ENCODE results near the gene CHORDC1.
"Not testable (repeated sequence)": the region's sequence is repeated elsewhere in the genome, so short reads cannot be mapped to it uniquely, and the experiment has no call there.

CHORDC1 gene

DNA sequence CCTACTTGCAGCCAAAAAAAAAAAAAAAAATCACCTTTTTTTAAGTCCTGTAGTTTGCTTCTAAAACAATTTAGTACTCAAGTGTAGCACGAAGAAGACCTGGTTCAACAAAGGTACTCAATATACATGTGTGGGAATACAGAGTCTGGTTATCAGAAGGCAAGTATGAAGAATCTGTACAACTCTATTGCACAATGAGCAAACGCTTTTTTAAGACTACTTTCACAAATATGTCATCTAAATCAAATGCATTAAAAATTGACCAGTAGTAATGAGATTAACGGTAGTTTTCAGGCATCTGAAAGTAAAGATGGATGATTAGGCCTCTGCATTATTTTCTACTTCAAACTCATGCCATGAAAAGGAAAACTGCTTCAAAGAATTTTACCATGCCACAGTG is 9.5 kb downstream of the CHORDC1 start:
- no peak for DNase-seq (ENCODE audit: low spot score)

GRCh38 chr11:90208857-90209256 is 14.0 kb downstream of the CHORDC1 start:
- DNase-seq (ENCODE audit: low spot score) = no peak

DNA sequence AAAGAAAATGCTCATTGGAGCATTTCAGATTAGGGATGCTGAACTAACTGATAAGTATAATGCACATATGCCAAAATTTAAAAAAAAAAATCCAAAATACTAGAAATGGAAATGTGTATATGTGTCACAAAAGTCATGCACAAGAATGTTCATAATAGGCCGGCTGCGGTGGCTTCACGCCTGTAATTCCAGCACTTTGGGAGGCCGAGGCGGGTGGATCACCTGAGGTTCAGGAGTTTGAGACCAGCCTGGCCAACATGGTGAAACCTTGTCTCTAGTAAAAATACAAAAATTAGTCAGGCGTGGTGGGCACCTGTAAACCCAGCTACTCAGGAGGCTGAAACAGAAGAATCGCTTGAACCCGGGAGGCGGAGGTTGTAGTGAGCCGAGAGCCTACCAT is 14.9 kb downstream of the CHORDC1 start:
- not testable (repeated sequence) for DNase-seq (ENCODE audit: low spot score)

DNA sequence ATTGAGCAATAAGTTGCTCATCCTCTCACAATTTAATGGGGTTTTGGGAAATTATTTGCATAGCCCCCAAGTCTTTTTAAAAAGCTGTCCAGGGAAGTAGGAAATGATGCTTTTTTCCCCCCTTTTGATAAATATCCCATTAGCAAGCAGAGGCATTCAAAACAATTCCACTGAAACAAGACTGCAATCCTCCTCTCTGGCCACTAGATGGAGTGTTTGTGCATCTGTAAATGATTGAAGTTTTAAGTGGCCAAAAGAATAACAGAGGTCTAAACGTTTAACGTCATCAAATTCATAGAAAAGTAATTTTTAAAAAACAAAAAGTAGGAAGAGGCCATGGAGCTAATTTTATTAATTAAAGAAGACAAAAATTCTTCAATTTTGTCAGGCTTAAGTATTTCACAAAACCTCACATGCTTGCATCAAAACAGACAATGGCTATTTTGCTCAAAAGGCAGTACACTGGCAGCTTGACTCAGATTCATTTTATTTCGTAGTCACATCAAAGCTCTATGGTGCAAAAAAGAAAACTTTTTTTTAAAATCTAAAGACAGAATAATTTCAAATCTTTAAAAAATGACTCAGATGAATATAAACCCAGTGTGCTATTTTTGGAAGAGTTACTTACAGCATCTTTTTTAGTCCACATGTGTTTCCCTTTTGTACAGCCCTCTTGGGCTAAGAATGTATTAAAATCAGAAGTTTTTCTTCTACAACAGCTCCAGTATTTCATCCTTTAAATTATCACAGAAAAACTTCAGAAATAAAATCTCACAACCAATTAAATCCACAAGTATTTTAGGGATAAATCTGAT is 17.8 kb downstream of the CHORDC1 start:
- DNase-seq (ENCODE audit: low spot score) = peak; percentile 51

DNA sequence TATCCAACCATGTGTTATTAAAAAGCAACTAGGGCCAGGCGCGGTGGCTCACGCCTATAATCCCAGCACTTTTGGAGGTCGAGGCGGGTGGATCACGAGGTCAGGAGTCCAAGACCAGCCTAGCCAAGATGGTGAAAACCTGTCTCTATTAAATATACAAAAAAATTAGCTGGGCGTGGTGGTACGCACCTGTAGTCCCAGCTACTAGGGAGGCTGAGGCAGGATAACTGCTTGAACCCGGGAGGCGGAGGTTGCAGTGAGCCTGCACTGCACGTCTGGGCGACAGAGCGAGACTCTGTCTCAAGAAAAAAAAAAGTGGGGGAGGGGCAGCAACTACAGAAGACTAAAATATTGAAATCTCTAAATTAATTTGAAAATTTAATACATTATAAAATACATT is 18.4 kb downstream of the CHORDC1 start:
- no peak for DNase-seq (ENCODE audit: low spot score)

- no peak for DNase-seq (ENCODE audit: low spot score)
Observed at GRCh38 chr11:90202342-90202741, 20.5 kb downstream of the CHORDC1 start.

GRCh38 chr11:90197377-90197776 is 25.5 kb downstream of the CHORDC1 start:
- no peak for DNase-seq (ENCODE audit: low spot score)

DNA sequence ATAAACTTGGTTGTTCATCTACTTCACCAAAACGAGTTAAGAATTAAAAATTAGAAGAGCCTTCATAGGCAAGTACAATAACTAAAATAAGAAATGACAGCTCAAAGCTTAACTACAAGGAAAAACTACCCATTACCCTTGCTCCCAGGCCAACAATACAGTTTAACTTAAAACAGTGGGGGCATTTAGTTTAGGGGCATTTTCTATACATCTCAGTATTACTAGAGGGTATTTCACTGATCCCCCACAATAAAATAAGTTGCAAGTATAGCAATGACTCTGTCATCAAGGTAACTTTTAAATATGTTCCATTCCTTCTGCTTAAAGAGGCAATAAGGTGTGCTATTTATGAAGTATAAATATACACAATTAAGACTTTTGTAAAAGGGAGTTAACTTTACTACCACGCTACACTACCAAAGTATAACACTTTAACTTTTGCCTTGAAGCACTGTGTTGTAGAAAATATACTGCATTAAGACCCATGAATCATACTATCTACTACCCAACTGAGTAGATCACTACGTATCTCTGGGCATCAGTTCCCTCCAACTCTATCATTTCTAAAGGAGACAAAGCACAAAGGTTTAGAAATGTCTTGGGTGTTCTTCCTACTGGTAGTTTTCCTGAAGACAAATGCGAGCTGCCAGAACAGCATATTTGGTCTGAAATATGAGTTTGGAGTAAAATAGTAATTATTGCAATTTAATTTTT is 29.8 kb downstream of the CHORDC1 start:
- no peak for DNase-seq (ENCODE audit: low spot score)

DNA sequence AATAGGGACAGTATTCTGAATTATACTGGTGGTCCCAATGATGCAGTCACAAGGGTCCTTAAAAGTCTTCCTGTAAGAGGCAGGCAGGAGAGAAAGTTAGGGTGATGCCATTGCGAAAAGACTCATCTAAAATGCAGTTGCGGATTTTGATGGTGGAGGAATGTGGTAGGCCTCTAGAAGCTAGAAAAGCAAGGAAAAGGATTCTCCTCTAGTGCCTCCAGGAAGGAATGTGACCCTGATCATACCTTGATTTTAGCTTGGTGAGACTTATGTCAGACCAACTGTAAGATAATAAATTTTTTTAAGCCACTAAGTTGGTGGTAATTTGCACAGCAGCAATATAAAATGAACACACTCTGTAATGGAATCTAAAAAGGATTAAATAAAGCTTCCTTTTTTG is 33.8 kb downstream of the CHORDC1 start:
- no peak for DNase-seq (ENCODE audit: low spot score)

DNA sequence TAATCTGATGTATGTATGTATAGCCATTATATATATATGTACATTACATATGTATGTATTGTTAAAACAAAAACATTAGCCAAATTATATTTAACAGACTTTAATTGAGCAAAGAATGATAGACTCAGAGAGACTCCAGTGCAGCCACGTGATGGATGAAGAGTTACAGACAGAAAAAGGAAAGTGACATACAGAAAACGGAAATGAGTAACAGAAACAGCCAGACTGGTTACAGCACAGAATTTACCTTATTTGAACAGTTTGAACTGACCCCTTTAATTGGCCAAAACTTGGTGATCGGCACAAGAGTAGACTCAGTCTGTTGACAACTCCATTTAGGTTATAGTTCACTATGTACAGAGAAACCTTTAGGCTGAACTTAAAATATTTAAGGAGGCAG is 35.0 kb downstream of the CHORDC1 start:
- no peak for DNase-seq (ENCODE audit: low spot score)

- DNase-seq (ENCODE audit: low spot score) = no peak
Observed at GRCh38 chr11:90179923-90180322, 42.9 kb downstream of the CHORDC1 start.

DNA sequence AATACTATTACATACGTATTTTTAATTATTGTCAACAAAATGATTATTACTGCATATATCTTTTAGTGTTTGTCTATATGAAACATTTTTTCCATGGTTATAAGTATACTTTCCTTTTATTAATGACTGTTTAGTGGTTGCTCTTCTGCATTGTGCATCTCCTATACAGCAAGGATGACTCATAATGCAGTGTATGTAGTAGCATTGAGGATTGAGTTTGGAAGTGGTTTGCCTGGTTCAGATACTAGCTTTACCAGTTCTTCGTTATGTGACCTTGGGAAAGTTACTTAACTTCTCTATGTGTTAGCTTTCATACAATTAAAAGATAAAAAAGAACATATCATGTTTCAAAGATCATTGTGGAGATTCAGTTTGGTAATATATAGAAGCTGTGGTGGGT is 44.1 kb downstream of the CHORDC1 start:
- no peak for DNase-seq (ENCODE audit: low spot score)

DNA sequence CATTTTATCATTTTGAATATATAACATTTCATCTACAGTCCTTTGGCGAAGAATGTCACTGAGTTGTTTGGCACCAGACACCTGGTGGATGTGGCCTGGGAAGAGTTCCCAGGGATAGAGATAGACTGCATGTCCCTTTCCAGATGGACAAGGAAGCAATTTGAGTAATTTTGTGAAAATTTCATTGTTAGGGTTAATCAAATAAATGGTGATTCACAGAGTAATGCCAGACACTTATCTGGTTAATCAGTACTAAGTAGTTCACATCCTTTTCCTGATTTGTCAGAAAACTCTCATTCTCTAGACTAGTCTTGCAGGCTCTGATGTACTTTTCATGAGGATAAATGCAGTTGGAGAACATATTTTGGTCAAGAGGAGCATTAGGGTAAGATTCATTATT is 46.8 kb downstream of the CHORDC1 start:
- no peak for DNase-seq (ENCODE audit: low spot score)

- DNase-seq (ENCODE audit: low spot score) = no peak
Observed at GRCh38 chr11:90171359-90171758, 51.5 kb downstream of the CHORDC1 start.

GRCh38 chr11:90168571-90168970 is 54.3 kb downstream of the CHORDC1 start:
- no peak for DNase-seq (ENCODE audit: low spot score)

GRCh38 chr11:90167704-90168103 is 55.1 kb downstream of the CHORDC1 start:
- DNase-seq (ENCODE audit: low spot score) = not testable (repeated sequence)

DNA sequence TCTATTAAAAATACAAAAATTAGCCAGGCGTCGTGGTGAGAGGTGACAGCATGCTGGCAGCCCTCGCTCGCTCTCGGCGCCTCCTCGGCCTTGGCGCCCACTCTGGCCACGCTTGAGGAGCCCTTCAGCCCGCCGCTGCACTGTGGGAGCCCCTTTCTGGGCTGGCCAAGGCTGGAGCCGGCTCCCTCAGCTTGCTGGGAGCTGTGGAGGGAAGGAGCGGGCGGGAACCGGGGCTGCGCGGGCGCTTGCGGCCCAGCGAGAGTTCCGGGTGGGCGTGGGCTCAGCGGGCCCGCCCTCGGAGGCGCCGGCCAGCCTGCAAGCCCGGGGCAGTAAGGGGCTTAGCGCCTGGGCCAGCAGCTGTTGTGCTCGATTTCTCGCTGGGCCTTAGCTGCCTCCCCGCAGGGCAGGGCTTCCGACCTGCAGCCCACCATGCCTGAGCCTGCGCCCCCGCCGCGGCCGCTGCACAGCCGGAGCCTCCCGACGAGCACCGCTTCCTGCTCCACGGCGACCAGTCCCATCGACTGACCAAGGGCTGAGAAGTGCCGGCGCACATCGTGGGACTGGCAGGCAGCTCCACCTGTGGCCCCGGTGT is 55.8 kb downstream of the CHORDC1 start:
- DNase-seq (ENCODE audit: low spot score) = not testable (repeated sequence)
